NCI-H1694 treated with DMSO at 0.1 percent for 48 hours (cell line): ENCODE data around the gene ZNF853.
"Not testable (repeated sequence)": the region's sequence is repeated elsewhere in the genome, so short reads cannot be mapped to it uniquely, and the experiment has no call there.

Source experiments
- DNase-seq: peaks from one replicate; lab custom pipeline; 2025; lab: John Stamatoyannopoulos, UW

Gene ZNF853

DNA sequence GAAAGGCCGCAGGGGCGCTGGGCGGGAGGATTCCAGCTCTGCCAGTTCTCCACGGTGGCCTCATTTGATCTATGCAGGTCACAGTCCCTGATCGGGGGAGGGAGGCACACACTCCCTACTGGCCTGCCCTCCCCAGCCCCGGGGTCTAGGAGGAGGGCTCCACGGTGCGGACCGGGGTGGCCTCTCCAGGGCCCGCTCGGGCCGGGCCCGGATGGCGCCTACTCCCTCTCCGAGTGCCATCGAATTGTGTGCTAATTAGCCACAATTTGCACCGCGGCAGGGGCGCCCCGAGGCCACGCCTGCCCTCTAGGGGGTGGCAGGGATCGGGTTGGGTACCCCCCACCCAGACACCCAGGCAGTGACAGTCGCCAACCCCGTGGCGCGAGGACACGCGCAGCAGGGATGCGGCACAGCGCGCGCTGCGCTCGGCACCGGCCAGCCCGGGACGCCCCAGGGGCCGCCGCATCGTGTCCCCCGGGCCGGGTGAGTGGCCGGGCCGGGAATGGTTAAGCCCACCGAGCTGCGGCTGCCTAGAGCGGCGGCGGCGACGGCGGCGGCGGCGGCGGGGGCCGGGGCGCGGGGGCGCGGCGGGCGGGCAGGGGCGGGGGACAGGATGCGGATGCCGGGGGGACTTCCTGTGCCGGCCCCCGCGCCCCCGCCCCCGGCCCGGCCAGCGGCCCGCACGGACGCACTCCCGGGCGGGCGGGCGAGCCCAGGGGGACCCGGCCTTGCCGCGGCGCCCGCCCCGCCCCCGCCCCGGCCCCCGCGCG, at the start of gene ZNF853:
Gene ZNF853 (plus strand): TSS at position 658 of the 770 bp plus-strand sequence. CDS start 565 bp downstream, outside the sequence.
- DNase-seq = no peak

DNA sequence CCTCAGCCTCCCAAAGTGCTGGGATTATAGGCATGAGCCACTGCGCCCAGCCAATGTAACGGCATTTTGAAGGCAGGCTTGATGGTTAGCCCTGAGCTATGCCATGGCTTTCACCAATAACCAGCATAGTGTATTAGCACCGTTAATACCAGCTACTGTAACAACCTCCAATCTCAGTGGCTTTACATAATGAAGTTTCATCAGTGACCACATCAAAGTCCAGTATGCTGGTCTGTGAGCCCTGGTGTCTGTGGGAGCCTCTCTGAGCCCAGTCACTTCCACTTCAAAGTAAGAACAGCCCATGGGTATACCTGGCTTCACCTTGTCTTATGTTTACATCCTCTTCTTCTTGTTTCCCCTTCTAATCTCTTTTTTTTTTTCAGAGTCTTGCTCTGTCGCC, 49.8 kb upstream of the ZNF853 start:
- DNase-seq = no peak

DNA sequence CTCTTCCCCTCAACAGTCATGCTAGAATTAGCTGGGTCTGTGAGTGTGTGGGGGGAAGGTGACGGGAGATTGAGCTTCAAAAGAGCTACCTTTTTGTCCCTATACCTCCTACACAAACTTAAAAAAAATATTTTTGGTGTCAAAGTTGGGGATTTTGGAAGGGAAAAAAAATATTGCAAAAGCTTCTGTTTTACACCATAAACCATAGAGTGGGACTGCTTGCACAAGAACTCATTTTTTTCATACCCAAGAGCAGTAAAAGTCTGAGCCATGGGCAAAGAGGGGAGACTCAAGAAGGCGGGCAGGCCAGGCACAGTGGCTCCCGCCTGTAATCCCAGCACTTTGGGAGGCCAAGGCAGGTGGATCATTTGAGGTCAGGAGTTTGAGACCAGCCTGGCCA, 47.5 kb upstream of the ZNF853 start:
- no peak for DNase-seq

DNA sequence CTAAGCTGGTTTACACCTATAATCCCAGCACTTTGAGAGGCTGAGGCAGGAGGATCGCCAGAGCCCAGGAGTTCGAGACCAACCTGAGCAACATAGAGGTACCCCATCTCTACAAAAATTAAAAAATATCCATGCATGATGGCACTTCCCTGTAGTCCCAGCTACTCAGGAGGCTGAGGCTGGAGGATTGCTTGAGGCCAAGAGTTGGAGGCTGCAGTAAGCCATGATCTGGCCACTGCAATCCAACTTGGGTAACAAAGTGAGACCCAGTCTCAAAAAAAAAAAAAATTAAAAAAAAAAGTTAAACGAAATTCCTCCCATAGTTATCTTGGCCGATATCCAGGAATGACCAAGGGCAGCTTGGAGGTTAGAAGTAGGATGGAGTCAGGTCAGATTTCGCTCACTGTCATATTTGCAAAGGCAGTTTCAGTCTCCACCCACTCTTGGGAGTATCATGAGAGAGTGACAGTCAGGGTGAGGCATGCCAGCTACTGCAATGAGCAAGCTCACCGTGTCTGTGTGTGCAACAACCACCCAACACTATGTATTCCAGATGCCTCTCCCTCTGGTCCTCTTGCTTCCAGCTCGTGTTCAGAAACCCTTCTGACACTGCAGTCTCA, 44.1 kb upstream of the ZNF853 start:
- no peak for DNase-seq

DNA sequence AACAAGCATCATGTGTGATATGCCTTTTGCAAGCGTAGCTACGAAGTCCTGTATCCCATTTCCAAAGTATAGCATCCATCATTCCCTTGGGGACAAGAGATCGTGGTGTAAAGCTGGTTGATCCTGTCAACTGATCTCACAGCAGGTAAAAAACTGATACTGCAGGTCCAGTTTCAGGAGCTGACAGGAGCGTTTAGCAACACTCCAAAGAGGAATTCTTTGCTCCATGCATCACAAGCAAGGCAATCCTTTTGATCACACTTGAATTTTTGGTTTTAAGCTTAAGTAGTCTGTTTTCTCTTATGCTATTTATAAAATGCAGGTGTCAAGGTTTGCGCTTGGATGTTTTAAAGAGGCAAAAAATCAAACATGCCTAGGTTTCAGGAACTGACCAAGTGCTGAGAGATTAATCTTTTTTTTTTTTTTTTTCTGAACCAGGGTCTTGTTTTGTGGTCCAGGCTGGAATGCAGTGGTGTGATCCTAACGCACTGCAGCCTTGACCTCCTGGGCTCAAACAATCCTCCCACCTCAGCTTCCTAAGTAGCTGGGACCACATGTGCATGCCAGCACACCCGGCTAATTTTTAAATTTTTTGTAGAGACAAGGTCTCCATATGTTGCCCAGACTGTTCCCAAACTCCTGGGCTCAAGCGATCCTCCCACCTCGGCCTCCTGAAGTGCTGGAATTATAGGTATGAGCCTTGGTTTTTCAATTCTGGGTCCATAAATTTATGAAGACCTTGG, 40.0 kb upstream of the ZNF853 start:
- no peak for DNase-seq

DNA sequence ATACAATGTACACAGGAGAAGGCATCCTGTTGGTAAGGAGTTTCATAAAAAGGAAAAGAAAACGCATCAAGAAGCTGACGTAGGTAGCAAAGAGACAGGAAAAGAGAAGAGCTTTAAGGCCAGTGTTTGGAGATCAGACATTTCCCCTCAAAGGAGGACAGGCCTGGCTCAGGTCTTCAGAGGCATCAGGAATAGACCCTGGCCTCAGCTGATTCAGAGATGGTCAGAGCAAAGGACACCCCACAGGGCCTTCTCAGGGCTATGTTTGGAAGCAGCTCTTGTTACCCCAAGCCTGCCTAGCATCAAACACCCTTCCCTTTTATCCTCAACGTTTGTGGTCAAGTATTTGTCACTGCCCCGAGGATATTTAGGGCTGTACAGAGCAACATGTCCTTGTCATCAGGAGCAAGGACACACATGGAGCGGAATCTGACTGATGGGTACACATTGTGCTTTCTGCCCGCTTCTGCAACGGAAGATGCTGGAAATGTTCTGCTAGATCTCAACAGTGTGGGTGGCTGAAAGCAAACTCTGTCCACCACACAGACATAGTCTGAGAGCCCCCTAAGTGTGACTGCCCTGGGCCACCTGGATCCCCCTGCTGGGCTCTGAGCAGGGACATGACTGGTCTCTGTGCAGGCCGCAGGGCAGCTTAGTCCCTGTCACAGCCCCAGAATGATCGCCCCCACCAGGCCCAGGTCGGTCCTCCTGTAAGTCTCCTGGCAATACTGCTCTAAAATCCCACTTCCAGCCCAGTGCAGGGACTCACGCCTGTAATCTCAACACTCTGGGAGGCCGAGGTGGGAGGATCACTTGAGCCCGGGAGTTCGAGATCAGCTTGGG, 39.2 kb upstream of the ZNF853 start:
- no peak for DNase-seq

DNA sequence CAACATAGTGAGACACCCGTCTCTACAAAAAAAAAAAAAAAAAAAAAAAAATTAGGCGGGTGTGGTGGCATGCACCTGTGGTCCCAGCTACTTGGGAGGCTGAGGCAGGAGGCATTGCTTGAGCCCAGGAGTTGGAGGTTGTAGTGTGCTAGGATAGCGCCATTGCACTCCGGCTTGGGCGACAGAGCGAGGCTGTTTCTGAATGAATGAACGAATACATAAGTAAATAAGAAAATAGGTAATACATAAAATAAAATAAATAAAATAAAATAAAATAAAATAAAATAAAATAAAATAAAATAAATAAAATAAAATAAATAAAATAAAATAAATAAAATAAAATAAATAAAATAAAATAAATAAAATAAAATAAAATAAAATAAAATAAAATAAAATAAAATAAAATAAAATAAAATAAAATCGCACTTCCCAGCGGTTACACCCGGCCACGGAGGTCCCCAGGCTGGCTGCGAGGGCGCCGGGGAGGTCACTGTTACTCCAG, 38.5 kb upstream of the ZNF853 start:
- DNase-seq = not testable (repeated sequence)

DNA sequence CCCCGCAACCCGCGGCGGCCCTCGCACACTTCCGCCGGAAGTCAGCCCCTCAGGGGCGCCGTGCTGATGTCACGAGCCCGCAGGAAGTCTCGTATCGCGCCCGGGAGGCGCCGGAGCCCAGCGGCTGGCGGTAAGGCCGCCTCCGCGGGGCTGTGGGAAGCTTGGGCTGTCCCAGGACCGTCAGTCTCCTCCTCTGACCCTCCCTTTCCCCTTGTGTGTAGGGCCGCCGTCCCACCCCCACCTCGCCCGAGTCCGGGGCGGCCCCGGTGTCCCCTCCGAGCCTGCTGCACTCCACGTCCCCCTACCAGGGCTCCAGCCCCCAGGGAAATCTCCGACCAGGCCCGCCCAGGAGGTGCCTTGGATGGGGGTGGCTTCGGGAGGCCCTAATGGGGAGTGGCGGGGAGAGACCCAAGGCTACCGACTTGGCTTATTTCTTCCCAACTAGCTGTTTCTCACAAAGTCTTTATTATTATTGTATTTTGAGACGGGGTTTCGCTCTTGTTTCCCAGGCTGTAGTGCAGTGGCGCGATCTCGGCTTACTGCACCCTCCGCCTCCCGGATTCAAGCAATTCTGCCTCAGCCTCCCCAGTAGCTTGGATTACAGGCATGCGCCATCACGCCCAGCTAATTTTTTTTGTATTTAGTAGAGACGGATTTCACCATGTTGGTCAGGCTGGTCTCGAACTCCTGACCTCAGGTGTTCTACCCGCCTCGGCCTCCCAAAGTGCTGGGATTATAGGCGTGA, 37.9 kb upstream of the ZNF853 start, which contains the start of gene ZDHHC4:
Gene ZDHHC4 (plus strand): TSS at position 86 of the 745 bp plus-strand sequence. CDS start 3,108 bp downstream, outside the sequence.
- peak; percentile 78 for DNase-seq

DNA sequence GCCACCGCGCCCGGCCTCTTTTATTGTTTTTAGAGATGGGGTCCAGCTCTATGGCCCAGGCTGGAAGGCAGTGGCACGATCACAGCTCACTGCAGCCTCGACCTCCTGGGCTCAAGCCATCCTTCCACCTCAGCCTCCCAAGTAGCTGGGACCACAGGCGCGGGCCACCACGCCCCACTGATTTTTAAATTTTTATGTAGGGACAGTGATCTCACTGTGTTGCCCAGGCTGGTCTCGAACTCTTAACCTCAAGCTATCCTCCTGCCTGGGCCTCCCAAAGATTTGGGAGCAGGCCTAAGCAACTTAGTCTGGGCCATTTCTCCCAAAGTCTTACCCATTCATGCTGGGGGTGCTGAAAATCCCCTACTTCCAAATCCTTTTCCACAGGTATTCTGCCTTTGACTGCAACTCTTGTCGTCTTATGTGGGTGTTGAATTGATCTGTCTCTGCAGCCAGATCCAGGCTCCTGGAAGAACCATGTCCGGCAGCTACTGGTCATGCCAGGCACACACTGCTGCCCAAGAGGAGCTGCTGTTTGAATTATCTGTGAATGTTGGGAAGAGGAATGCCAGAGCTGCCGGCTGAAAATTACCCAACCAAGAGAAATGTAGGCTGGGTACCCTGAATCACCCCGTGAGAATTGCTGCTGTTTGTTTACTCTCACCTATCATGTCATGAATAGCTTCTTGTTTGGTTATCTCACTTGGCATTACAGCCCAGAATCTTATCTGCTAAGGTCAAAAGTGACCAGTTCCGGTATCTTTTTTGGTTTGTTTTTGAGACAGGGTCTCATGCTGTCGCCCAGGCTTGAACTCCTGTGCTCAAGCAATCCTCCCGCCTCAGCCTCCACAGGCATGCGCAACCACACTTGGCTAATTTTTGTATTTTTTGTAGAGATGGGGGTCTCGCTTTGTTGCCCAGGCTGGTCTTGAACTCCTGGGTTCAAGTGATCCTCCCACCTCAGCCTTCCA, 37.0 kb upstream of the ZNF853 start:
- no peak for DNase-seq

DNA sequence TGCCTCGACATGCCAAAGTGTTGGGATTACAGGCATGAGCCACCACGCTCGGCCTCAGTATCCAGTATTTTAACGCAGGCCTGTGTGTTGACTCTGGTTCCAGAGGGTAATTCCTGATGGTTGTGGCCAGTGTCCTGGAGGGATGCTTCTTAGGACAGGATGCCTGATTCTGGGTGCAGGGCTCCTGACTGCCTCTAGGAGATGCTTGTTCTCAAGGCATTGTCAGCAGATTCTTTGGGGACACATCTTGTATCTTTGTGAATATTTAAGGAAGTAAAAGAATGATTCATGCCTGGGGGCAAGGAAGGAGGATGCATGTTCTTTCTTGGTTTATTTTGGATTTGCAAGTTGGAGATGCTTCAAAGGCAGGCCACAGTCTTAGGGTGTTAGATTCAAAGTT, 36.0 kb upstream of the ZNF853 start:
- DNase-seq = no peak

DNA sequence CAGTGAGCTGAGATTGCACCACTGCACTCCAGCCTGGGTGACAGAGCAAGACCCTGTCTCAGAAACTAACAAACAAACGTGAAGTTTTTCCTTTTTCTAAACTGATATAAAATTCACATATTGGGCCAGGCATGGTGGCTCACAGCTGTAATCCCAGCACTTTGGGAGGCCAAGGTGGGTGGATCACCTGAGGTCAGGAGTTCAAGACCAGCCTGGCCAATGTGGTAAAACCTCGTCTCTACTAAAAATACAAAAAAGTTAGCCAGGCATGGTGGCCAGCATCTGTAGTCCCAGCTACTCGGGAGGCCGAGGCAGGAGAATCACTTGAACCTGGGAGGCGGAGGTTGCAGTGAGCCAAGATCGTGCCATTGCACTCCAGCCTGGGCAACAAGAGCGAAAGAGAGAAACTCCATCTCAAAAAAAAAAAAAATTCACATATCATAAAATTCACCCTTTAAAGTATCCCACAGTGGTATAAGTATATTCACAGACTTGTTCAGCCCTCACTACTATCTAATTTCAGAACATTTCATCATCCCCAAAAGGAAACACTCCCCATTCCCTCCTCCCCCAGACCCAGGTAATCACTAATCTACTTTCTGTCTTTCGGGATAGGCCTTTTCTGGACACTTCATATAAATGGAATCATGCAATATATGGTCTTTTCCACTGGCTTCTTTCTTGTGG, 29.5 kb upstream of the ZNF853 start:
- DNase-seq = not testable (repeated sequence)

DNA sequence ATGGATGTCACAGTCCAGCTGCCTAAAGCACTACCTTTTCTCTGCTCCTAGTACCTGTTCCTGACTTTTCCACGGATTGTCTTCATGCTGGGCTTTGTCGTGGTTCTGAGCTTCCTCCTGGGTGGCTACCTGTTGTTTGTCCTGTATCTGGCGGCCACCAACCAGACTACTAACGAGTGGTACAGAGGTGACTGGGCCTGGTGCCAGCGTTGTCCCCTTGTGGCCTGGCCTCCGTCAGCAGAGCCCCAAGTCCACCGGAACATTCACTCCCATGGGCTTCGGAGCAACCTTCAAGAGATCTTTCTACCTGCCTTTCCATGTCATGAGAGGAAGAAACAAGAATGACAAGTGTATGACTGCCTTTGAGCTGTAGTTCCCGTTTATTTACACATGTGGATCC, 26.8 kb upstream of the ZNF853 start:
- no peak for DNase-seq

DNA sequence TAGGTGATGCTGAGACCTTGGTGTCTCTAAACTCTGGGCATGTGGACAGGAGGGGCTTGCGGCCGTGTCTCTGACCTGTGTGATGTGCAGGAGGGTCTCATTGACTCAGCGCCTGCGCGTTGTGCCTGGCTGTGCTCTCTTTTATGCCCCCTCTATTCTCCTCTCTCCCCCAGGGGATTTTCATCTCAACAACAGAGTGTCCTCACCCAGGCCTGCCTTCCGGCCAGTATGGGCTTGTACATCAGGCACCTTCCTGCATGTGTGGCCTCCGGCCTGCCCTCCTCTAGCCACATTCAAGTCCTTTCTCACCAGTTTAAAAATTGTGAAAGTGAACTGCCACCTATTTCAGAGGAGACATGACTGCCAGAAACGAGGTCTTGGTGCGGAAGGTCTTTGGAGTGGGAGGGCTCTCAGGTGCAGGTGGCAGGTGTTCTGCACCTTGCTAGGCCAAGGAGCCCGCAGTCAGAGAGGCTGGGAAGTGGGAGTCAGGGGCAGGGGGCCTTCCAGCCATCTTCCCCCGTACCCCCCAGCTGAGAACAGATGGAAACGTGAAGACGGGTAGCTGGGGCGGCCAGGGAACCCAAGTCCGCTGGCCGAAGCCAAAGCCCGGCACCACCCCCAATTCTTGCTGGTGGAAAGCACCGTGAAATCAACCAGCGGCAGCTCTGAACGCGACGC, 26.1 kb upstream of the ZNF853 start:
- DNase-seq = no peak

DNA sequence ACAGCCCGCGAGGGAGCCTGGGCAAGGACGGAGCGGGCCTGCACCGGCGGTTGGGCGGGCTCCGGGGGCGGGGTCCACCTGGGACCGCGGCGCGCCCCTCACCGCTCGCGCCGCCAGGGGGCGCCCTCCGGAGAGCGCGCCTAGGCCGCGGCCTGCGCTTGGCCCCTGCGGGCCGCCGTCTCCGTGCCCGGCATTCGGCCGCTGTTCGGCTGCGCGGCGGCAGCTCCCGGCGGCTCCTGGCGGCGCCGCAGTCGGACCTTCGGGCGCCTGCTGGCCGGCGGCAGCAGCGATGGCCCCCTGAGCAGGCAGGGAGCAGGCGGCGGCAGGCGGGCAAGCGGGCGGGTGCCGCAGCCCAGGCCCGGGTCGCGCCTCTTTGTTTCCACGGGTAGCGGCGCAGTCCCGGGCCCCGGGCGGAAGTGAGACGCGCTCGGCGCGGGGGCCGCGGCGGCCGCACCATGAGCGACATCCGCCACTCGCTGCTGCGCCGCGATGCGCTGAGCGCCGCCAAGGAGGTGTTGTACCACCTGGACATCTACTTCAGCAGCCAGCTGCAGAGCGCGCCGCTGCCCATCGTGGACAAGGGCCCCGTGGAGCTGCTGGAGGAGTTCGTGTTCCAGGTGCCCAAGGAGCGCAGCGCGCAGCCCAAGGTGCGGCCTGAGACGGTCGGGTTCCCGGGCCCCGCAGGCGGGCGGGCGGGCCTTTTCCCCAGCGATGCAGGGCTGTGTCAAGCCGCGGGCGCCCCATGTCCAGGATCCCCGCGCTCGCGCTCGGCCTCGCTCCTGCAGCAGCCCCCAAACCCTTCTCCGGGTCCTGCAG, 25.4 kb upstream of the ZNF853 start, which contains the start of gene INTS15:
Gene INTS15 (plus strand): TSS at position 193 of the 816 bp plus-strand sequence. CDS start 263 bp downstream, at position 456.
- DNase-seq = peak; percentile 45

DNA sequence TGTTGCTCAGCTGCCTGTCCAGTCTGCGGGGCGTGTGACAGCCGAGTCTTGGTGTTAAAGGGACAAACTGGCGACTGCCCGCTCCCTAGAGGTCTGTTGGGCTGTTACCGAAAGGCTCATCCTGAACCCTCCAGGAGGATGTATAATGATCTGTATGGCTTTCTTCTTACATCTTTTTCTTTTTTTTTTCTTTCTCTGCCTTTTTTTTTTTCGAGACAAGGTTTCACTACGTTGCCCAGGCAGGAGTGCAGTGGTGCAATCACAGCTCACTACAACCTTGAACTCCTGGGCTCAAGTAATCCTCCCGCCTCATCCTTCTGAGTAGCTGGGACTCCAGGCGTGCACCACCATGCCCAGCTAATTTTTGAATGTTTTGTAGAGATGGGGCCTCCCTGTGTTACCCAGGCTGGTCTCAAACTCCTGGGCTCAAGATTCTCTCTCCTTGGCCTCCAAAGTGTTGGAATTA, 24.7 kb upstream of the ZNF853 start:
- DNase-seq = no peak

DNA sequence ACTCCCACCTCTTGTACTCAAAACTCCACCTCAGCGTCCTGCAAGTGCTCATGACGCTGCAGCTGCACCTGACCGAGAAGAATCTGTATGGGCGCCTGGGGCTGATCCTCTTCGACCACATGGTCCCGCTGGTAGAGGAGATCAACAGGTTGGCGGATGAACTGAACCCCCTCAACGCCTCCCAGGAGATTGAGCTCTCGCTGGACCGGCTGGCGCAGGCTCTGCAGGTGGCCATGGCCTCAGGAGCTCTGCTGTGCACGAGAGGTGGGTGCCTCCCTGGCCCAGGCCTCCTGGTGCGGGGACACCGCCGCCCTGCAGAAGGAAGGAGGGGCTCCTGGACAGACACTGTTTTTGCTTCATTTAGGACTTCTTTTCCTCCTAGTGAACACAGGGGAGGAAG, 15.3 kb upstream of the ZNF853 start:
- no peak for DNase-seq

DNA sequence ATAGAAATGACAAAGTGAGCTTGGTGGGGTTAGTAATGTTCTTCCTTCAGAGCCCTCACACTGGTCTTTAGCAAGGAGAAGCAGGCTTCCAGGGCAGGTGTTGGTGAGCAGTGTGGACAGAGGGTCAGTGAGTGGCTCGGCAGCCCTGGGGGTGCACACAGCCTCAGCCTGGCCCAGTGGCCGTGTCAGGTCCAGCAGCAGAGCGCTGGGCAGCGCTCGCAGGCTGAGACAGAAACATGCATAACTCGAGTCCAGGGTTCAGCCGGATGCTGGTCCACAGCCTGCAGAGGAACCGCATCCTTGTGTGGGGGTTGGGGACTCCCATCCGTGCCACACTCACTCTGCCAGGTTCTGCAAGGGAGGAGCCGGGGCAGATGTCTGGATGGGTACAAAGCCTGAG, 11.0 kb upstream of the ZNF853 start:
- no peak for DNase-seq
